Eye (tissue), 1 donor: ENCODE data around the gene STH.
A peak's percentile ranks its signal among the peaks of the same experiment; 100 is the strongest.

Experiments used
- DNase-seq: peaks from one replicate; pipeline ENCODE4 v3.0.0-alpha.2; 2015

The STH gene

DNA sequence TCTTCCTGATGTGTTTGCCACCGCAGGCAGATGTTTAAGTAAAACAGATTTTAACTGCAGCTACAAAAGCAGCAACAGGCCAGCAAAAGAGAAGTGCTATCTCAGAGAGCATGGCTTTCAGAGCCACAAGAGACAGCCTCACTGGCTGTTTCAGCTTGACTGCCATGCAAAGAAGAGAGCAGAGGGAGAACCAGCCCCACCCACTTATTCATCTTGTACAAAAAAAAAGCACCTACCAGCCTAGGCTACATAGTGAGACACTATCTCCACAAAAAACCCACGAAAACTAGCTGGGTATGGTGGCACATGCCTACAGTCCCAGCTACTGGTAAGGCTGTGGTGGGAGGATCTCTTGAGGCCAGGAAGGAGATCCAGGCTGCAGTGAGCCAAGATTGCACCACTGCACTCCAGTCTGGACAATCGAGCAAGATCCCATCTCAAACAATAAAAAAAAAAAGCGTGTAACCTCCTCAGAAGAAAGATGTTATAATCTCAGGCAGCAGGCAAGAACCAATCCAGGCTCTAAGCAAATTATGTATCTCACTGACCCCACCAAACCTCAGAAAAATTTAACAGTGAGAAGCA is 30.0 kb downstream of the STH start:
- no peak for DNase-seq

DNA sequence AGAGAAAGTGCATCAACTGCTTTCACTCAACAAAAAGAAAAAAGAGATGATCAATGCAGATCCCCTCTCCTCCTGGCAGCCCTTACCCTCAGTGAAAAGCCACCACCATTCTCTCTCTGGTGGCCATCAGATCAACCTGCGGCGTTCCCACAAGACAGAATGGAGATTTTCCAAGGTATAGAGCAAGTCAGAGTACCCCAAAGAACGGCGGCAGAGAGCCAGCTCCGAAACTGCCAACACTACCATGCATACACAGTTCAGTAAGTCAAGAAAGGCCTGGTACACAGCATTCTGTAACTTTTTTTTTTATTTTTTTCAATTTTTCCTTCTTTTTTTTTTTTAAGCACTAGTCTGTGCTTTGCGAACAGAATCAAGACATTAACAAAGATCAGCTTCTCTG is 30.6 kb downstream of the STH start:
- DNase-seq, result no peak

DNA sequence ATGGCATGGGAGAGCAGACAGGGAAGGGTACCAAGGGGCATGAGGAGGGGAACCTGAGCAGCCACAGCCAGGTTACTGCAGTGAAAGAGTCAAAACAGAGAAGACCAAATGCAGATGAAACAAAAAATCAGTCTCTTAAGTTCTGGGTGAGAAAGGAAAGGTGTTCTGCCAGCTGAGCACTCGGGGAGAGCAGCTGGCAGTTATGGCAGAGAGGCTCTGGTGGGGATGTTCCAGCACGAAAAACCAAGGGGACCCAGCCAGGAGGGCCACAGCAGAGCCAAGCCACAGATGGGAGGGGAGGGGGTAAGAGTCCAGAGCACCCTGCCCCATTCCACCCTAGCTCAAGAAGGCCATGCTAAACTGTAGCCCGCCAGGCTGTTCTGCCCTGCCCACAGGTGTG is 31.7 kb downstream of the STH start:
- DNase-seq, result no peak

DNA sequence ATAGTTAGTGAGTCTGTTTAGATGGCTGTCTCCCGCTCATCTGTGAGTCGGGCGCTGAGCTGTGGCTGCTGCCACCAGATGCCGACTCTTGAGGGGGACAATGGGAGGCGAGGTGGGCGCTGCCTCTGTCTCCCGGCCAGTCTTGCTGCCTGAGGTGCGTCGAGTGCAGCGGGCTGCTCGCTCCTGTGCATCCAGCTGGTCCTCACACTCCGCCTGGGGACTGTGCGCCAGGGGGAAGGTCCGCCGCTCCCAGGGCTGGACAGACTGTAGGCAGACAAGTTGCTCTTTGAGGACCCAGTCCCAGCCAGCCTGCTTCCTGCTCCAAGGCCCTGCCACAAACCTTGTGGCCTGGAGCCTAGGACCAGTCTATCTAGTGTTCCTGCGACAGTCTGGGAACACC is 32.4 kb downstream of the STH start:
- DNase-seq, result no peak

DNA sequence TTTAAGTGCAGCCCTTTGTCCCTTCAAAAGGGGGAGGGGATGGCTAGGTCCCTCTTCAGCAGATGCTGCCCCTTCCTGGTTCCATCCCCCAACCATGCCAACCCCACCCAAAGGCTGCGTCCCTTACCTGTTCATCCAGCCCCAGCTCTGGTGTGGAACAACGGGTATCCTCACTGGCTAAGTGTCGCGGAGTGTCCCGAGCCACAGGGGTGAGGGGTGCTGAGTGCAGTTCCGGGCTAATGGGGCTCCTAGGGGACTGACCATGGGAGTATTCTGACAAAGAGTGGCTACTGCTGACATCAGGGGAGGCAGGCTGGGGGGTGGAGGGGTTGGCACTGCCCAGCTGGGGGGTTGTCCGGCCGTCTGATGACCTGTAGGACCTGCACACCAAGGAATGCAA is 32.9 kb downstream of the STH start:
- DNase-seq, result no peak

DNA sequence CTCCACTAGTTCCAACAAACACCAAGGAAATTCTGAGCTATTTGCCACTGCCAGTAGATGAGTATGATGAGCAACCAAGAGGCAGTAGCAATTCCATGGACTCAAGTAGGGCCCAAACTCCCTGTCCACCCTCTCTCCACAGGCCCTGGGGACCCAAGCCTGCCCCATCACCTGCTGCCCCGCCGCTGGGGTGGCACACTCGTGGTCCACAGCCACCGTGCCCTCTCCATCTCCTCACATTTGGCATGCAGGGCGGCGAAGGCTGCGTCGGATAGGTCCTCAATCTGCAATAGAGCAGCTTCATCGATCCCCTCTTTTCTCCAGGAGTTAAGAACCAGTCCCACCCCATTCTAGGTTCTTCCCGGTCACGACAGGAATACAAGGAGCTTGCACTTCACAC is 33.9 kb downstream of the STH start:
- no peak for DNase-seq

DNA sequence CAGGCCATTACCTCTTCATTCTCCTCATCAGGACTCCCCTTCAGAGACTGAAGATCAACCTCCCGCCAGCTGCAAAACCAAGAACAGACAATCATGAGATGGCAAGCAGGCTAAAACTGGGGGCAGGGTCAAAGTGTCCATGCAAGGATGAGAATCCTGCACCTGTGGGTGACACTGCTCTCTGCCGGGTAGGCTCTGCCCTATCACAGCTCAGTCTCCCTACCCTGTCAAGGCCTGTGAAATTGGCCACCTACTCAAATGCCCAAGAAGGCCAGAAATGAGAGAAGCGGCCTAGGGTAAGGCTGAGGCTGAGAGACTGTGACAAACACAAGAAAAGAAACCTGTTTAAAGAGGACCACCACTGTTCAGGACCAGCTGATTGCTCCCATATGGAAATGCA is 34.3 kb downstream of the STH start:
- no peak for DNase-seq

DNA sequence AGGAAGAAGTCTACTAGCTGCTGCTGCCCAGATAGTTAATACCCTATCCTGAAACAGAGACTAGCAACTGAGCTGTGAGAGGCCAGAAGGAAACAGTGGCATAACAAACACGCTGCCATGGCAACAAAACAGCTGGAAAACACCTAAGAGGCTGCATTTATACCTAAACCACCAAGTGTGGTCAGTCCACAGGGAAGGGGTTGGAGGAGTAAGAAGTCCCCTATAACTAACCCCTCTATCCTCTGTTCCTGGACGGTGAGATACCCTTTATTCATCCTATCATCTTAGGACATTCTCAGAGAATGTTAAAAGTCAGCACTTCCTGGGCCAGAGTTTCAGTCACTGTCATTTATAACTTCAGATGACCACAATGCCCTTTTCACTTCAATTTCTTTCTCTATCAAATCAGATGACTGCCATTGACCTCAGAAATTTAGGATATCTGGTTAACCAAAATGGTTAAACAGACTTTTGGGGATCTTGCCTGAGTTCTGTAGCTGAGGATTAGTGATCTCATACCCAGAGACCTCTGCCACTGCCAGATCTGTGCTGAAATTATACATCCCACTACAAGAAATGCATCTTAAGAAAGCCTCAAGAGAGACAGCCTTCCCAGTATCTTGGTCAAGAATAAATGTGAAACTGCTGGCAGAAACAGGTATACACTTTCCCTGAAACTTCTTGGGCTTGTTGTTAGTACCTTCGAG is 36.2 kb downstream of the STH start:
- DNase-seq, result no peak

DNA sequence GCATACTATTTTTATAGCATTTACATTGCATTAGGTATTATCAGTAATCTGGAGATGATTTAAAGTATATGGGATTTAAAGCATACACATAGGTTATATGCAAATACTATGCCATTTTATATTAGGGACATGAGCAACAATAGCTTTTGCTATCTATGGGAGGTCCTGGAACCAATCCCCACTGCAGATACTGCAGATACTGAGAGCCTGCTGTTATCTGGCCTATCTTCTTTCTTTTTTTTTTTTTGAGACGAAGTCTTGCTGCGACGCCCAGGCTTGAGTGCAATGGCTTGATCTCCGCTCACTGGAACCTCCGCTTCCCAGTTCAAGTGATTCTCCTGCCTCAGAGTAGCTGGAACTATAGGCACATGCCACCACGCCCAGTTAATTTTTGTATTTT is 37.4 kb downstream of the STH start:
- no peak for DNase-seq

DNA sequence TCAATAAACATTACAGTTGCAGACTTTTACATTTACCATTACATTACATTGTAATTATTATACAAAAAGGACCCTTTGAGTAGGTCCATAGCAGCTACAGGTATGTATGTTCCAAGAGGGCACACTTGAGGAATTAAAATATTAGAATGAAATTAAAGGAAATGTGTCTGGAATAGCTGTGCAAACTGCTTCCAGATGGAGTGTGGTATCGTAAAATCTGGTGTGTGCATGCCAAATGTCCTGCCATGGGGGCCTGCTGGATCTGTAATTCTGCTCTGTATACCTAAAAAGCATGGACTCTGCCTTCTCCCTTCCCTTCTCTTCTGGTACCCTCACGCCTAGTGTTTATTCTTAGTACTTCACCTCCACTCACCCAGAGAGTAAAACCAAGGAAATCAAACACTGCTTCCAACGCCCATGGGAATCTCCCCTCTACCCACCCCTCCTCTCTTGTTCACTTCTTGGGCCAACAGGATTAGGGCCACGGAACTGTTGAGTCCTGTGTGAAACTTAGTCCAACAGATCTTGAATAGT is 38.7 kb downstream of the STH start:
- DNase-seq, result no peak

DNA sequence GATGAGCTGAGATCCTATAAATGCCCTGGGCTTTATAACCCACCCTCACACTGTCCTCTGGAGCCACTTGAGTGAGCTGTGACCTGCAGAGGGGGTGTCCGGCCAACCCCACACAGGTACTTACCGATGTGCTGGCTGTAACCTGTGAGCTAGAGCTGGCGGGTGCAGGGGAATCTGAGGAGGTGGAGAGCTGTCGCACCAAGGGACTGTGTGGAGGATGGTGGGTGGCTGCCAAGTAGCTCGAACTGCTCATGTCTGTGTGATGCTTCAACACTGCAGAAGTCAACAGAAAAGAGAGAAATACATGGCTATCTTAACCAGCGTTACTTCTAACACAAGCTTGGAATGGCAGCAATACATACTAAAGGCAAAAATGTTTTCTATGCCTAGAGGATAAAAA is 39.4 kb downstream of the STH start:
- DNase-seq, result no peak

DNA sequence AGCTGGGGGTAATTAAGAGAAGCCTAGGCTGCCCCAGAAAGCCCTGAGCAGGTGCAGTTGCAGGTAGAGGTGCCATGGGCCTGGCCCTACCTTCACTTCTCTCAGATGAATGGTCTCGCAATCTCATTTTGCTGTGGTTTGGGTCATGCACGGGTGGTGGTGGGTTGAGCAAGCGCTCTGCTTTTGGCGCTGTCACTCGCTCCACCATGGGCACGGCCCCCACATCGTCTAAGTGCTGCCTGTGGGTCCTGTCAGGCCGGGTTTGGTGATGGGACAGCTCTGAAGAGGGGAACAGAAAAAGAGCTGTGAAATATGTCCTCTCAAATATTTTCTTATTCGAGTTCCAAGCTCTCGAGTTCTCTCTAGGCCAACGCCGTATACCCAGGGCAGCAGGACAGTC is 39.9 kb downstream of the STH start:
- DNase-seq, result no peak

DNA sequence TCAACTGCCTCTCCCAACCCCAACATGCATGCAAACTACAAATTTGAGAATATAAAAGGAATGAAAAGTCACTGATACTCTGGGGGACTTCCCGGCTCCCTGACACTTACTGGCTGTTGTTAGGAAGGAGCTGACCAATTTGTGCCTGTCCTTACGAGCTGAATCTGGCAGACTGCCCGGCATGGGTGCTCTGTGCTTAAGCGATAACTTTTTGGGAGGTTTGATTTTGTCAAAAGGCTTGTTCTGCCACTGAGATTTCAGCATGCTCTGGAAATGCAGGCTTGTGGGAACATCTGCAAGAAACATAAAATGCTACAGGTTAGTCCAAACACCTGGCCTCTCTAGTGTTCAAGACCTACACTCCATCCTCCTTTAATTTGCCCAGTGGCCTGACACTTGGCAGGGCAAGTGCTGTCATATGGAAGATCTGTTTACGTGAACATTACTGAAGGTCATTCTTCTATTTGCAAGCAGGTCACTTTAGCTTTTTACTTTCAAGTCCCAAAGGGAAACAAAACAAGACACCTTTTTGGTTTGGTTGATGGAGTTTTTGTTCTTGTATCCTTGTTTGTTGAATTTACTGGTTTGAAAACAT is 40.6 kb downstream of the STH start:
- DNase-seq, result no peak

DNA sequence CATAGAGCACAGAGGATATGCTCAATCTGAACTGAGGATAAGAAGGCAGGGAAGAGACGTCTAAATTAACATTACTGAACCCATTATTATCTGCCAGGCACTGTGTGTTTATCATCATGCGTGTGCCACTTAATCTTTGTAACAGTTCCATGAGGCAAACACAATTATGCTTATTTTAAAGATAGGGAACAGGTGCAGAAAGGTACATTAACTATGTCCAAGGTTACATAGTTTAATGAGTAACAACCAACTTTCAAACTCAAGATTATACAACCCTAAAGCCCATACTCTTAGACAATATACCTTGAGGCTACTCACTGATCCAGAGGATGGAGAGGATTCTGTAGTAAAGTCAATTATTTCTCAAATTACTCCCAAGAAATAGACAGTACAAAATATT is 43.2 kb downstream of the STH start:
- DNase-seq, result no peak

DNA sequence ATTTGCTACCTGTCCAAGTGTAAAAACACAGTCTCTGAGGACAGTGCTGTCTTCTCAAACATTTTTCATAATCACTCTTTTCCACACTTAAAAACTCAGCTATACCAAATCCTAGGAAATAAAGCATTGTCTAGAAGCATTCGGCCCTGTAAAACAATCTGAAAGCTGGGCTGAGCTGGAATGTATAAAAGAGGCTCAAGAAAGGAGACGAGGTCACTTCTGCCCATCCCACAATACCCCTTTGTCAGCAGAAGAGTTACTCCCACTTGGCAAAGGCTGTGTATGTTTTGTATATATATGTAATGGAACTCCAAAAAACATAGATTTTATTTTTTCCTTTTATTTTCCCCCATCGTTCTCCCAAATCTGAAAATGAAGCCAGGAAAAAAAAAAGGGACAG is 43.9 kb downstream of the STH start:
- DNase-seq, result no peak

DNA sequence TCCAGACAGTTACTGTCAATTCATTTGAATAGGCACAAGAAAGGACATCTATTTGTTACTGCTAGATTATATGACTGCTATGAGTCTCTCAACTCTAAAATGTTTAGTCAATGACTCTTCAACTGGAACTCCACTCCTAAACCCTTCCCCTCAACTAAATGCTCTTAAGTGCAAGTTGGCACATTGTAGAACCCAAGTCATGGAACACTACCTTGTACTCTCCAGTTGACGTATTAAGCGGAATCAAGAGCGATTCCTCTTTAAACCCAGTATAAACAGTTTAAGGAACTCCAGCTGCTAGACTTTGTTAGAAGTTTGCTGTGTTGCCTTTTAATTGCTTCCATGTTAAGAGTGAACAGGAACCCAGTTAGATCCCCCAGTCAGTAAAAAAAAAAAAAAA is 44.6 kb downstream of the STH start:
- DNase-seq, result no peak

DNA sequence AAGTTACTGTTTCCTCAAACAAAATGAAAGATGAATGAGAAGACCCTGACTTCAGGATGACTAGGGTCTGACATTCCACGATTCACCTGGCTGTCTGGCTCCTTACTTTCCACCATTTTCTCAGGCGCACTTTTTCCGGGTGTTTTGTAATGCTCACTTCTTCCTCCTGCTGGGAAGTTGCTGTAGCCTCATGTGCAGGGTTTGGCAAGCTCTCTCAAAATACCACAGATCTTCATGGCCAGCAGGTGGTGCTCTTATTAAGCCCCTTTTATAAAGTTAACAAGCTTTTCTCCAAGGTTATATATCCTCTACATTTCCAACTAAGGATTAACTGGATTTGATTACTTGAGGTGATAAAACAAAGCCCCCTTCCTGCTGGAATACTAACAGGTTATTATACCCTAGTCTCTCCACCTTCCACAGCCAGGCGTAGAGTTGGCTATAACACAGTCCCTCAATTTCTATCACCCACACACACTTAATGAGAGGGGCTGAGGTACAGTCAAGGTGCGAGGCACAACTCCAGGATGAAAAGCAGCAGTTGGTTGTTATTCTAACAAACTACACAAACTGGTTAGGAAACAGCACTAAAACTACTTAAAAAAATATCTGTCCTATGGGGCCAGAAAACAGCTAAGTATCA is 45.4 kb downstream of the STH start:
- DNase-seq, result peak; percentile 89

DNA sequence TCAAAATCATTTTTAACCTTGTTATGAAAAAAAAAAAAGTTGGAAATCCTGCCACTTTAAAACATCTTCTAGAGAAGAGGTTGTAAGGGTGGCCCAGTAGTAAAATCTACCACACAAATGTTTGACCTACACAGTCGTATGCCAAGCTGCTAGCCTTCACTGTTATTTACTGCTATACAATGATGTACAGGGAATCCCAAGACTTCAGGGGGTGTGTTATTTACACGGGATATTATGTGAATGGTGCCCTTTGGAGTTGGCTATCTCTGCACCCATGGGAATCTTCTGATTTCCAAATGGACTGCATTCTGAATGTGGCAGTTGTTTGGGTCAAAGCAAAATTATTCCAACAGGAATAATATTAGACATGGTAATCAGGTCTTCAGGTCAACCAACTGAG is 45.9 kb downstream of the STH start:
- no peak for DNase-seq

DNA sequence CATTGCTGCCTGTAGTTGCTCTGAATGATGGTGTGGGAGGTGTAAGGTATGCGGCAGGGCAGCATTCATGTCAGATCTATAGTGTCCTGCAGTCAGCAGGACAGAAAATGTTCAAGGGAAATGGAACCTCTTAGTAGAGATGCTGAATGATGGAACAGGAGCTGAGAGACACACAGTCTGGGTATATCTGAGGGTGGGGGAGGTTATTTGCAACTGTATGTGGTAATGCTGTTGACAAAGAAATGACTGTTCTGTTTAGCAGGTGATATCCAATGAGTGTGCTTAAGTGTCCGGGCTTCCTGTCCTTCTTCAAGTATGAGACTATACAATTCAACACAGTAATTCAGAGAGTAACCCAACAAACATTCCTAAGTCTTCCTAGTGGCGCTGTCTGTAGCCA is 46.6 kb downstream of the STH start:
- no peak for DNase-seq

DNA sequence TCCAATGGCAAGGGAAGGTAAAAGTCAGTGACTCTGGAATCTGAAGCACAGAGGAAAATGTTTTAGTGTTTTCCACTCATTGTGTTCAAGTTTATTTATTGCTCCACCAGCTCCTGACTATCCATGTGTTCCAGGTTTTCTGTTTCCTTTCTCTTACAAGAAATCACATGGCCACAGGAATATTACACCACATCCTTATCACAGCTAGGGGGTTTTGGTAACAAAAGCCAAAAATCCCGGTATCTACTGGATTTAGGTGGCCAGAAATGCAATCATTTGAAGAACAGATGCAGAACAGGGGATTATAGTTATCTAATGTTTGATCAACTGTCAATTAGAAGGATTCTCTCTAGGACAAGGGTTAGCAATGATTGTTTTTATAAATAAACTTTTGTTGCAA is 47.9 kb downstream of the STH start:
- DNase-seq, result no peak

DNA sequence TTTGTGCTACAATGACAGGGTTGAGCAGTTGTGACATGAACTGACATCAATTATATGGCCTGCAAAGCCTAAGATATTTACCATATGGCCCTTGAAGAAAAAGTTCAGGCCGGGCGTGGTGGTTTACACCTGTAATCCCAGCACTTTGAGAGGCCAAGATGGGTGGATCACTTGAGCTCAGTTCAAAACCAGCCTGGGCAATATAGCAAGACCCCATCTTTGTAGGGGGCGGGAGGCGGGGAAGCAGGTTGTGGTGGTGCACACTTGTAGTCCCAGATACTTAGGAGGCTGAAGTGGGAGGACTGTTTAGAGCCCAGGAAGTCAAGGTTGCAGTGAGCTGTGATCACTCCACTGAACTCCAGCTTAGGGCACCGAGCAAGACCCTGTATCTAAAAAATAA is 48.3 kb downstream of the STH start:
- DNase-seq, result no peak

DNA sequence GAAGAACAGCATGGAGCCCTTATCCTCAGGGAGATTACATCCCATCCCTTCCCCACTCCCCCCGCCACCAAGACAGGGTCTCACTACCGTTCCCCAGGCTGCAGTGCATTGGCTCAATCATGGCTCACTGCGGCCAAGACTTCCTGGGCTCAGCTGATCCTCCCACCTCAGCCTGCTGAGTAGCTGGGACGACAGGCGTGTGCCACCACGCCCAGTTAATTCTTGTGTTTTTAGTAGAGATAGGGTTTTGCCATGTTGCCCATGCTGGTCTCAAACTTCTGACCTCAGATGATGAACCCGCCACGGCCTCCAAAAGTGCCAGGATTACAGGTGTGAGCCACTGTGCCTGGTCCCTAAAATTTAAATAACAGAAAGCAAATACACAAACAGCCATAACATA is 48.8 kb downstream of the STH start:
- no peak for DNase-seq
